CD4-positive, alpha-beta T cell (primary cell): ENCODE data around the gene DOK1. TPM values are rescaled to one million over a fixed set of nuclear protein-coding genes. Genes with fewer than 3 reads are reported as not detected.

ENCODE experiments used
- ATAC-seq: fragments of 200-7000 bp; cut with Tn5 transposase; one replicate; pipeline ENCODE4 v1.10.0; 2022; ENCODE audit warnings: mild to moderate bottlenecking; ENCODE audit not compliant: poor library complexity
- CTCF ChIA-PET: fragments of 350-600 bp; sonication (Branson Sonifier 250); formaldehyde crosslinking; loops from one replicate; lab custom pipeline; 2021; ENCODE audit warnings: antibody characterized with exemption, inconsistent platforms; lab: Charles Lee
- POLR2A ChIA-PET: fragments of 350-600 bp; sonication (Branson Sonifier 250); formaldehyde crosslinking; loops from one replicate; lab custom pipeline; 2021; ENCODE audit warnings: antibody characterized with exemption, inconsistent platforms; lab: Charles Lee
- DNase-seq, 14 experiments: peaks; one replicate each; pipeline ENCODE4 v3.0.0-alpha.2; 2013 to 2020; ENCODE audit warnings: mixed read lengths in 2 of 14
- H3K27ac ChIP-seq, 2 donors: one replicate each; pipeline versions ENCODE4 v1.5.1 to v1.7.0; 2013; ENCODE audit warnings: low read length in 2 of 2, low read depth in 1 of 2, mild to moderate bottlenecking in 1 of 2
- H3K27me3 ChIP-seq, 2 experiments: 1 replicate in 1 of 2; 2 replicates in 1 of 2; pipeline versions ENCODE4 v1.6.1 to v1.7.0; 2013; ENCODE audit warnings: low read length in 2 of 2, control low read depth in 1 of 2, mild to moderate bottlenecking in 1 of 2, moderate library complexity in 1 of 2; ENCODE audit not compliant: insufficient read depth in 2 of 2, control insufficient read depth in 1 of 2
- H3K36me3 ChIP-seq: one replicate; pipeline ENCODE4 v1.6.1; 2013; ENCODE audit warnings: low read length, control low read depth; ENCODE audit not compliant: insufficient read depth
- H3K4me1 ChIP-seq: one replicate; pipeline ENCODE4 v1.6.1; 2013; ENCODE audit warnings: low read length, control low read depth; ENCODE audit not compliant: insufficient read depth
- H3K4me3 ChIP-seq: one replicate; pipeline ENCODE4 v1.5.1; 2013; ENCODE audit warnings: mild to moderate bottlenecking, low read length, moderate library complexity
- H3K9me3 ChIP-seq, 2 experiments: 1 replicate in 1 of 2; 2 replicates in 1 of 2; pipeline versions ENCODE4 v1.6.1 to v1.7.0; 2013; ENCODE audit warnings: low read length in 2 of 2, mild to moderate bottlenecking in 2 of 2, control low read depth in 1 of 2, moderate library complexity in 1 of 2; ENCODE audit not compliant: control insufficient read depth in 1 of 2, insufficient read depth in 1 of 2
- H3K27ac Mint-ChIP-seq: one replicate; pipeline ENCODE4 v1.8.0; 2020; ENCODE audit warnings: mixed read lengths
- H3K27me3 Mint-ChIP-seq: one replicate; pipeline ENCODE4 v1.8.0; 2021; ENCODE audit warnings: mixed read lengths
- H3K36me3 Mint-ChIP-seq: one replicate; pipeline ENCODE4 v1.8.0; 2021; ENCODE audit warnings: low read depth, mixed read lengths
- H3K4me1 Mint-ChIP-seq: one replicate; pipeline ENCODE4 v1.8.0; 2021; ENCODE audit warnings: low read depth, mixed read lengths
- H3K4me3 Mint-ChIP-seq: one replicate; pipeline ENCODE4 v1.8.0; 2020; ENCODE audit warnings: mild to moderate bottlenecking, mixed read lengths
- H3K9me3 Mint-ChIP-seq: one replicate; pipeline ENCODE4 v1.8.0; 2020; ENCODE audit warnings: mixed read lengths
- intact Hi-C, 2 experiments: fragments of 100-400 bp; cut with DNase I in 1 of 2; cut with micrococcal nuclease in 1 of 2; formaldehyde crosslinking; loops; one replicate each; pipeline versions ENCODE4 v1.15.1 to v1.9.0; 2023 to 2025; cut with DNase I, micrococcal nuclease
- total RNA-seq, 174 experiments: library from RNA in 2 of 174; stranded (reverse) in 2 of 174; gene quantifications; one replicate each; pipeline ENCODE4 v1.2.3 and lab custom pipeline; 2021 to 2026
- TF ChIP-seq, protein P1 (sequence below): fragments of 200-600 bp; IDR thresholded peaks from one replicate; pipeline ENCODE4 v1.8.0; 2022; ENCODE audit warnings: antibody characterized with exemption, mild to moderate bottlenecking

DOK1 gene
- total RNA-seq, 2 experiments from 2014 or later, result 3.4 to 6.0 TPM

DNA sequence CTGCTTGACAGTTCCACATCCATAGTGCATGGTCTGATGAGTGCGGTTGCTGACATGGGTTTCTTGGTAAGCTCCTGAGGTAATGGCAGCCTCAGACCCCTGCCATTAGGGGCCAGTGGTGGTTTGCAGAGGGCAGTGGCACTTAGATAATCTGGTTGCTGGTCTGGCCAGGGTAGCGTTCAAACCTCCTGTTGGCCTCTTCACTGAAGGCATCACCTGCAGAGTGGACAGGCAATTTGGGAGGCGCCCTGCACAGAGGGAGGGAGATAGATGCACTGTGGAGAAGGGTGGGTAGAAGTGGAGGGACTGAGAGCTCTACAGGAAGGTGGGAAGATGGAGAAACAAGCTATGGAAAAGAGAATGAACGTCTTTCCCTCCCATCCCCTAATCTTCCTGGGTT lies 21.1 kb upstream of the DOK1 start:
- Histone ChIP-seq H3K36me3 (peaks cover 14% of the 10 kb centered on the region), H3K4me3 (no peak overlapping the region), H3K27me3 (peaks cover 0 to 4% of the 10 kb centered on the region in 2 experiments), H3K9me3 (no peaks in the 10 kb centered on the region), H3K4me1 (peaks cover 25% of the 10 kb centered on the region), H3K27ac (no peak overlapping the region)
- no peak overlapping the region for H3K27ac Mint-ChIP-seq
- H3K4me3 Mint-ChIP-seq, result no peak overlapping the region
- H3K4me1 Mint-ChIP-seq, result peaks cover 27% of the 10 kb centered on the region
- peaks cover 22% of the 10 kb centered on the region for H3K36me3 Mint-ChIP-seq
- intact Hi-C loops, result loop anchor here (5.0 to 10.0 kb wide), 3 partner anchors 139 to 709 kb away; partner anchors contain the start of gene STAMBP (in 1 of the 2)
- H3K9me3 Mint-ChIP-seq, result no peaks in the 10 kb centered on the region
- no peak for ATAC-seq
- DNase-seq, result no peak
- TF ChIP-seq, protein P1, sequence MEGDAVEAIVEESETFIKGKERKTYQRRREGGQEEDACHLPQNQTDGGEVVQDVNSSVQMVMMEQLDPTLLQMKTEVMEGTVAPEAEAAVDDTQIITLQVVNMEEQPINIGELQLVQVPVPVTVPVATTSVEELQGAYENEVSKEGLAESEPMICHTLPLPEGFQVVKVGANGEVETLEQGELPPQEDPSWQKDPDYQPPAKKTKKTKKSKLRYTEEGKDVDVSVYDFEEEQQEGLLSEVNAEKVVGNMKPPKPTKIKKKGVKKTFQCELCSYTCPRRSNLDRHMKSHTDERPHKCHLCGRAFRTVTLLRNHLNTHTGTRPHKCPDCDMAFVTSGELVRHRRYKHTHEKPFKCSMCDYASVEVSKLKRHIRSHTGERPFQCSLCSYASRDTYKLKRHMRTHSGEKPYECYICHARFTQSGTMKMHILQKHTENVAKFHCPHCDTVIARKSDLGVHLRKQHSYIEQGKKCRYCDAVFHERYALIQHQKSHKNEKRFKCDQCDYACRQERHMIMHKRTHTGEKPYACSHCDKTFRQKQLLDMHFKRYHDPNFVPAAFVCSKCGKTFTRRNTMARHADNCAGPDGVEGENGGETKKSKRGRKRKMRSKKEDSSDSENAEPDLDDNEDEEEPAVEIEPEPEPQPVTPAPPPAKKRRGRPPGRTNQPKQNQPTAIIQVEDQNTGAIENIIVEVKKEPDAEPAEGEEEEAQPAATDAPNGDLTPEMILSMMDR, result no peak
- POLR2A ChIA-PET, result interaction anchor here (1.1 to 3.0 kb wide), 2 partner anchors 25 to 52 kb away, joined by 4 to 24 read pairs; partner anchors contain the start of genes CCDC142, PCGF1 and TTC31
- peaks cover 11% of the 10 kb centered on the region for H3K27me3 Mint-ChIP-seq
- CTCF ChIA-PET, result no interaction called here

DNA sequence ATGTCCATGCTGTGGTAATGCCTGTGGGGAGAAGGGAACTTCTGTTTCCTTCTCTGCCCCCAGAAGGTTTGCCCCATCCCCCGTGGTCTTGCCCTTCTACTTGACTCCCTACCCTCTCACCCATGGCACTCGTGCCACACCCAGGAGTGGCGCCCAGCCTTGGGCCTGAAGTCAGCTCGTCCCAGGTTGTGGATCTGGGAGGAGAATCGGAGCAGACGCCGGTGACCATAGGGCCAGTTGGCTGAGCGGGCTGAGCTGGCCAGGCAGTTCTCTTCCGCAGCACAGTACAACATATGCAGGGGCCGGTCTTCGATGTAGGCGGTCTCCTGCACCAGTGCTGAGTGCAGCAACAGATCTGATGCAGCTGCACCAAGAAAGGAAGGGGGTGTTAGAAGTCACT lies 20.1 kb upstream of the DOK1 start:
- H3K4me1 Mint-ChIP-seq, result peaks cover 20% of the 10 kb centered on the region
- CTCF ChIA-PET, result no interaction called here
- no peak overlapping the region for H3K27ac Mint-ChIP-seq
- Histone ChIP-seq H3K4me1 (peaks cover 17% of the 10 kb centered on the region), H3K27me3 (peaks cover 7 to 11% of the 10 kb centered on the region in 2 experiments), H3K4me3 (no peak overlapping the region), H3K36me3 (peaks cover 13% of the 10 kb centered on the region), H3K9me3 (no peaks in the 10 kb centered on the region), H3K27ac (no peak overlapping the region)
- POLR2A ChIA-PET, result no interaction called here
- no peak for ATAC-seq
- intact Hi-C loops, result loop anchor here (5.0 to 10.0 kb wide), 3 partner anchors 140 to 710 kb away; partner anchors contain the start of gene STAMBP (in 1 of the 2)
- peaks cover 13% of the 10 kb centered on the region for H3K36me3 Mint-ChIP-seq
- no peaks in the 10 kb centered on the region for H3K9me3 Mint-ChIP-seq
- TF ChIP-seq, protein P1, result no peak
- no peak overlapping the region for H3K4me3 Mint-ChIP-seq
- DNase-seq, result no peak
- peaks cover 20% of the 10 kb centered on the region for H3K27me3 Mint-ChIP-seq

DNA sequence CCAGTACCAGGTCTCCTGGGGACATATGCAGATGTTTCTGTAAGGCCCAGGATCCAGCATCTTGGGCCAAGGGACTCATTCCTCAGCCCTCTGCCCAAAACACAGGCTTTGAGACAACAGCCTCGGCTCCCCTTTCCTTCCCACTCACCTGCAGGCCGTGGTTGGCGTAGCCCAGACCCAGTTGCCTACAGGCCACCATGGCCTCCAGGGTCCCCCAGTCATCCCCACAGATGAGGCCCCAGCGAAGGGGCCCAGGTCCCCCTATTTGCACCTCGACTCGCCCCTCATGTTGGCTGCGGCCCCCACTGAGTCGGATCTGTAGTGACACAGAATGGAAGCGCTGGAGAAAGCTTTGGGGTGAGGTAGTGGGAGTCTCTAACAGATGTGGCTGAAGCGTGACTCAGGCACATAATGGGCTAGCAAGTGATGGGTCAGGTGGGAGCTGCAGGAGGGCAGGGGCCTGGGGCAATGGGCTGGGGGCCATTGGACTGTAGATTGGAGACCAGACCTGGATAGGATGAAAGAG lies 19.0 kb upstream of the DOK1 start:
- Histone ChIP-seq H3K4me1 (peaks cover 14% of the 10 kb centered on the region), H3K27ac (no peak overlapping the region), H3K36me3 (peaks cover 13% of the 10 kb centered on the region), H3K27me3 (peaks cover 14 to 17% of the 10 kb centered on the region in 2 experiments), H3K4me3 (no peak overlapping the region), H3K9me3 (no peaks in the 10 kb centered on the region)
- H3K27me3 Mint-ChIP-seq, result peaks cover 23% of the 10 kb centered on the region
- H3K4me1 Mint-ChIP-seq, result peaks cover 18% of the 10 kb centered on the region
- ATAC-seq (no peak), DNase-seq (no peak)
- TF ChIP-seq, protein P1, result no peak
- POLR2A ChIA-PET, result no interaction called here
- intact Hi-C loops, result loop anchor here (10.0 kb wide), 2 partner anchors 141 to 711 kb away; partner anchors contain the start of gene STAMBP (in 1 of the 2)
- CTCF ChIA-PET, result no interaction called here
- no peaks in the 10 kb centered on the region for H3K9me3 Mint-ChIP-seq
- peaks cover 11% of the 10 kb centered on the region for H3K36me3 Mint-ChIP-seq
- H3K27ac Mint-ChIP-seq, result no peak overlapping the region
- H3K4me3 Mint-ChIP-seq, result no peak overlapping the region
